HG03469 (cell line): ENCODE data around the gene PCDHA6.
"Not testable (repeated sequence)": the region's sequence is repeated elsewhere in the genome, so short reads cannot be mapped to it uniquely, and the experiment has no call there.

ENCODE experiments used
- ATAC-seq: cut with Tn5 transposase; IDR thresholded peaks from one replicate; pipeline ENCODE4 v1.9.1; 2021; ENCODE audit warnings: mild to moderate bottlenecking, moderate library complexity, moderate number of reproducible peaks; ENCODE audit not compliant: unreplicated experiment

The PCDHA6 gene

DNA sequence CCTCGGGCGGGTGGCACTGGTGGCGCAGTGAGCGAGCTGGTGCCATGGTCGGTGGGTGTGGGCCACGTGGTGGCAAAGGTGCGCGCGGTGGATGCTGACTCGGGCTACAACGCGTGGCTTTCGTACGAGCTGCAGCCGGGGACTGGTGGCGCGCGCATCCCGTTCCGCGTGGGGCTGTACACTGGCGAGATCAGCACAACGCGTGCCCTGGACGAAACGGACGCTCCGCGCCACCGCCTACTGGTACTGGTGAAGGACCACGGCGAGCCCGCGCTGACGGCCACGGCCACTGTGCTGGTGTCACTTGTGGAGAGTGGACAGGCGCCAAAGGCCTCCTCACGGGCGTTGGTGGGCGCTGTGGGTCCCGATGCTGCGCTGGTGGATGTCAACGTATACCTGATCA lies 18.9 kb upstream of the PCDHA6 start:
- ATAC-seq: no peak

DNA sequence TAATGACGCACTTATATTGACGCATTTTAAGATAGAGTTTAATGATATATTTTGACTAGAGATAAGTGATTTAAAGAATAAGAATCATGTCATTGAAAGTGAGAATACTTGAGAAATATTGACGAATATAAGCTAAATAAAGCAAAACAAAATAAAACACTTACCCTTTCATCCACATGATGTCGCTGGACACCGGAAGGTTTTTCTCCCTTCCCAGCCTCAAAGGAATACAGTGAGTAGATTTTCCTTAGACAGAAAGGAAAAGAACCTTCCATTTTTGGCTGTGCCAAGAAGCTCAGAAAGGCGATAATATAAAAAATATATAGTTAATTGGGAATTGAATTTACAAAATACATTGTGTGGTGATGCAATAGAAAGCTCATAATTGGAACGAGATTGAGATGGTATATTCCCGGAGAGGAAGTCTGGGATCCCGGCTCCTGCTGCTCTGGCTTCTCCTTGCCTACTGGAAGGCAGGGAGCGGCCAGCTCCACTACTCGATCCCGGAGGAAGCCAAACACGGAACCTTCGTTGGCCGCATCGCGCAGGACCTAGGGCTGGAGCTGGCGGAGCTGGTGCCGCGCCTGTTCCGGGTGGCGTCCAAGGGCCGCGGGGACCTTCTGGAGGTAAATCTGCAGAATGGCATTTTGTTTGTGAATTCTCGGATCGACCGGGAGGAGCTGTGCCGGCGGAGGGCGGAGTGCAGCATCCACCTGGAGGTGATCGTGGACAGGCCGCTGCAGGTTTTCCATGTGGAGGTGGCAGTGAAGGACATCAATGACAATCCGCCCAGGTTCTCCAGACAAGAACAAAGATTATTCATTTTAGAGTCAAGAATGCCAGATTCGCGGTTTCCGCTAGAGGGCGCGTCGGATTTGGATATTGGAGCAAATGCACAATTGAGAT lies 6.1 kb upstream of the PCDHA6 start, which contains the start of gene PCDHA5:
Gene PCDHA5, plus strand, starts transcription at position 239 of the 906 bp plus-strand sequence.
- no peak for ATAC-seq

DNA sequence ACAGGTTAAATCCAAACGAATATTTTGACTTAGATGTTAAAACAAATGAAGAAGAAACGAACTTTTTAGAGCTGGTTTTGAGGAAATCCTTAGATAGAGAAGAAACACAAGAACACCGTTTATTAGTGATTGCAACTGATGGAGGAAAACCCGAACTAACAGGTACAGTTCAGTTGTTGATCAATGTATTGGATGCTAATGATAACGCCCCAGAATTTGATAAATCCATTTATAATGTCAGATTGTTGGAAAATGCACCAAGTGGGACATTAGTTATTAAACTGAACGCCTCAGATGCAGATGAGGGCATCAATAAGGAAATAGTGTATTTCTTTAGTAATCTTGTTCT lies 5.5 kb upstream of the PCDHA6 start:
- ATAC-seq: no peak

DNA sequence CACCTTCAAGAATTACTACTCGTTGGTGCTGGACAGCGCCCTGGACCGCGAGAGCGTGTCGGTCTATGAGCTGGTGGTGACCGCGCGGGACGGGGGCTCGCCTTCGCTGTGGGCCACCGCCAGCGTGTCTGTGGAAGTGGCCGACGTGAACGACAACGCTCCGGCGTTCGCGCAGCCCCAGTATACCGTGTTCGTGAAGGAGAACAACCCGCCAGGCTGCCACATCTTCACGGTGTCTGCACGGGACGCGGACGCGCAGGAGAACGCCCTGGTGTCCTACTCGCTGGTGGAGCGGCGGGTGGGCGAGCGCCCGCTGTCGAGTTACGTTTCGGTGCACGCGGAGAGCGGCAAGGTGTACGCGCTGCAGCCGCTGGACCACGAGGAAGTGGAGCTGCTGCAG lies 4.8 kb upstream of the PCDHA6 start:
- ATAC-seq: not testable (repeated sequence)

DNA sequence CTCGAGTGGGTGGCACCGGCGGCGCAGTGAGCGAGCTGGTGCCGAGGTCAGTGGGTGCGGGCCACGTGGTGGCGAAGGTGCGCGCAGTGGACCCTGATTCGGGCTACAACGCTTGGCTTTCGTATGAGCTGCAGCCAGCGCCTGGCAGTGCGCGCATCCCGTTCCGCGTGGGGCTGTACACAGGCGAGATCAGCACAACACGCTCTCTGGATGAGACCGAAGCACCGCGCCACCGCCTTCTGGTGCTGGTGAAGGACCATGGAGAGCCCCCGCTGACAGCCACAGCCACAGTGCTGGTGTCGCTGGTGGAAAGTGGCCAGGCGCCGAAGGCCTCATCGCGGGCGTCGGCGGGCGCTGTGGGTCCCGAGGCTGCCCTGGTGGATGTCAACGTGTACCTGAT lies 4.3 kb upstream of the PCDHA6 start:
- ATAC-seq: no peak

DNA sequence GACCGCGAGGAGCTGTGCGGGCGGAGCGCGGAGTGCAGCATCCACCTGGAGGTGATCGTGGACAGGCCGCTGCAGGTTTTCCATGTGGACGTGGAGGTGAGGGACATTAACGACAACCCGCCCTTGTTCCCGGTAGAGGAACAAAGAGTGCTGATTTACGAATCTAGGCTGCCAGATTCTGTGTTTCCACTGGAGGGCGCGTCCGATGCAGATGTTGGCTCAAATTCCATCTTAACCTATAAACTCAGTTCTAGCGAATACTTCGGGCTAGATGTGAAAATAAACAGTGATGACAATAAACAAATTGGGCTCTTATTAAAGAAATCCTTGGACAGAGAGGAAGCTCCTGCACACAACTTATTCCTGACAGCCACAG lies 590 bp downstream of the PCDHA6 start:
- no peak for ATAC-seq

DNA sequence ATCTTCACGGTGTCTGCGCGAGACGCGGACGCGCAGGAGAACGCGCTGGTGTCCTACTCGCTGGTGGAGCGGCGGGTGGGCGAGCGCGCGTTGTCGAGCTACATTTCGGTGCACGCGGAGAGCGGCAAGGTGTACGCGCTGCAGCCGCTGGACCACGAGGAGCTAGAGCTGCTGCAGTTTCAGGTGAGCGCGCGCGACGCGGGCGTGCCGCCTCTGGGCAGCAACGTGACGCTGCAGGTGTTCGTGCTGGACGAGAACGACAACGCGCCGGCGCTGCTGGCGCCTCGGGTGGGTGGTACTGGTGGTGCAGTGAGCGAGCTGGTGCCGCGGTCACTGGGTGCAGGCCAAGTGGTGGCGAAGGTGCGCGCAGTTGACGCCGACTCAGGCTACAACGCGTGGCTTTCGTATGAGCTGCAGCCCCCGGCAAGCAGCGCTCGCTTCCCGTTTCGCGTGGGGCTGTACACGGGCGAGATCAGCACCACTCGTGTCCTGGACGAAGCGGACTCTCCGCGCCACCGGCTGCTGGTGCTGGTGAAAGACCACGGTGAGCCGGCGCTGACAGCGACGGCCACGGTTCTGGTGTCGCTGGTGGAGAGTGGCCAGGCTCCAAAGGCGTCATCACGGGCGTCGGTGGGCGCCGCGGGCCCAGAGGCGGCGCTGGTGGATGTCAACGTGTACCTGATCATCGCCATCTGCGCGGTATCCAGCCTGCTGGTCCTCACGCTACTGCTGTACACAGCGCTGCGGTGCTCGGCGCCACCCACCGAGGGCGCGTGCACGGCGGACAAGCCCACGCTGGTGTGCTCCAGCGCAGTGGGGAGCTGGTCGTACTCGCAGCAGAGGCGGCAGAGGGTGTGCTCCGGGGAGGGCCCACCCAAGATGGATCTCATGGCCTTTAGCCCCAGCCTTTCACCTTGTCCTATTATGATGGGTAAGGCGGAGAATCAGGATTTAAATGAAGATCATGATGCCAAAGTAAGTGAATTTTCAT lies 2.0 kb downstream of the PCDHA6 start:
- ATAC-seq: not testable (repeated sequence)

DNA sequence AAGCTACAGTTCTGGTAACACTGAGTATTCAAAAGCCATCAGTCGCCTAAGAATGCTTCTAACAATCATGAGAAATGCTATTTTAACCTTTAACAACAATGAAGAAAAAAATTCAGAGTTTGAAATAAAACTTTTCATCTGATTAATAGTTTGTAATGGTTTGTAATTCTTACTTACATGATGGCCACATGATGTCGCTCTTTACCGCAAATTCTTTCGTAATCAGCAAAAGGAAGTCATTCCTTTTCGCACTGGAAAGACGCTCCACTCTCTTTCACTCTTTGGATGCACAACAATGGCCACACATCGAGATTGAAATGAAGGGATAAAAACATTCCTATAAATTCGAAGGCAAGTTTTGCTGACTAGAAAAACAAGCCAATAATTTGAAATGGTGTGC lies 6.2 kb downstream of the PCDHA6 start, which contains the start of gene PCDHA7:
Gene PCDHA7, plus strand, starts transcription at position 277 of the 400 bp plus-strand sequence. Its CDS starts 115 bp downstream, at position 392.
- ATAC-seq: no peak

DNA sequence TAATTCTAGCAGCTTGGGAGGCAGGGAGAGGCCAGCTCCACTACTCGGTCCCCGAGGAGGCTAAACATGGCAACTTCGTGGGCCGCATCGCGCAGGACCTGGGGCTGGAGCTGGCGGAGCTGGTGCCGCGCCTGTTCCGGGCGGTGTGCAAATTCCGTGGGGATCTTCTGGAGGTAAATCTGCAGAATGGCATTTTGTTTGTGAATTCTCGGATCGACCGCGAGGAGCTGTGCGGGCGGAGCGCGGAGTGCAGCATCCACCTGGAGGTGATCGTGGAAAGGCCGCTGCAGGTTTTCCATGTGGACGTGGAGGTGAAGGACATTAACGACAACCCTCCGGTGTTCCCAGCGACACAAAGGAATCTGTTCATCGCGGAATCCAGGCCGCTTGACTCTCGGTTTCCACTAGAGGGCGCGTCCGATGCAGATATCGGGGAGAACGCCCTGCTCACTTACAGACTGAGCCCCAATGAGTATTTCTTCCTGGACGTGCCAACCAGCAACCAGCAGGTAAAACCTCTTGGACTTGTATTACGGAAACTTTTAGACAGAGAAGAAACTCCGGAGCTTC lies 6.8 kb downstream of the PCDHA6 start:
- ATAC-seq: not testable (repeated sequence)

DNA sequence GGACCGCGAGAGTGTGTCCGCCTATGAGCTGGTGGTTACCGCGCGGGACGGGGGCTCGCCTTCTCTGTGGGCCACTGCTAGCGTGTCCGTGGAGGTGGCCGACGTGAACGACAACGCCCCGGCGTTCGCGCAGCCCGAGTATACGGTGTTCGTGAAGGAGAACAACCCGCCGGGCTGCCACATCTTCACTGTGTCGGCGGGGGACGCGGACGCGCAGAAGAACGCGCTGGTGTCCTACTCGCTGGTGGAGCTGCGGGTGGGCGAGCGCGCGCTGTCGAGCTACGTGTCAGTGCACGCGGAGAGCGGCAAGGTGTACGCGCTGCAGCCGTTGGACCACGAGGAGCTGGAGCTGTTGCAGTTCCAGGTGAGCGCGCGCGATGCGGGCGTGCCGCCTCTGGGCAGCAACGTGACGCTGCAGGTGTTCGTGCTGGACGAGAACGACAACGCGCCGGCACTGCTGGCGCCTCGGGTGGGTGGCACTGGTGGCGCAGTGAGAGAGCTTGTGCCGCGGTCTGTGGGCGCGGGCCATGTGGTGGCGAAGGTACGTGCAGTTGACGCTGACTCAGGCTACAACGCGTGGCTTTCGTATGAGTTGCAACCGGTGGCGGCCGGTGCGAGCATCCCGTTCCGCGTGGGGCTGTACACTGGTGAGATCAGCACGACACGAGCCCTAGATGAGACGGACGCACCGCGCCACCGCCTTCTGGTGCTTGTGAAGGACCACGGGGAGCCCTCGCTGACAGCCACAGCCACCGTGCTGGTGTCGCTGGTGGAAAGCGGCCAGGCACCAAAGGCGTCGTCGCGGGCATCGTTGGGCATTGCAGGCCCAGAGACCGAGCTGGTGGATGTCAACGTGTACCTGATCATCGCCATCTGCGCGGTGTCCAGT lies 8.1 kb downstream of the PCDHA6 start:
- no peak for ATAC-seq

DNA sequence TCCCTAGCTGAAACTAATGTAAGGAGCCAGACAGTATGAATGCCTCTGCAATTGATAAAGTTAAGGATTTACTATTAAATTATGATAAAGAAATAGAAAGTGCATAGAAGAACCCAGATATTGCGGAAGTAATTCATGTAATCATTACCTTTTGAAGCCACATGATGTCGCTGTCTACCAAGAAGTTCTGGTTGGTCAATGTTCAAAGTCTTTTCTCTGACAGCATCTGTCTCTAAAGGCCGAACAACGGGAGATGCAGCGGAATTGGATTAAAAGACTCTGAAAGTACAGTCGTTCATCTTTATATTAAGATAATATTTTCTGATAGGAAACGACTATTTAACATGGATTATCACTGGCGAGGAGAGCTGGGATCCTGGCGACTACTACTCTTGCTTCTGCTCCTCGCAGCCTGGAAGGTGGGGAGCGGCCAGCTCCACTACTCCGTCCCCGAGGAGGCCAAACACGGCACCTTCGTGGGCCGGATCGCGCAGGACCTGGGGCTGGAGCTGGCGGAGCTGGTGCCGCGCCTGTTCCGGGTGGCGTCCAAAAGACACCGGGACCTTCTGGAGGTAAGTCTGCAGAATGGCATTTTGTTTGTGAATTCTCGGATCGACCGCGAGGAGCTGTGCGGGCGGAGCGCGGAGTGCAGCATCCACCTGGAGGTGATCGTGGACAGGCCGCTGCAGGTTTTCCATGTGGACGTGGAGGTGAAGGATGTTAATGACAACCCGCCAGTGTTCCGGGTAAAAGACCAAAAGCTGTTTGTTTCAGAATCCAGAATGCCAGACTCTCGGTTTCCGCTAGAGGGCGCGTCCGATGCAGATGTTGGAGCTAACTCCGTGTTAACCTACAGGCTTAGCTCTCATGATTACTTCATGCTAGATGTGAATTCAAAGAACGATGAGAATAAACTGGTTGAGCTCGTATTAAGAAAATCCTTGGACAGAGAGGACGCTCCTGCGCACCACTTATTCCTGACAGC lies 13.5 kb downstream of the PCDHA6 start, which contains the start of gene PCDHA8:
Gene PCDHA8, plus strand, starts transcription at position 210 of the 985 bp plus-strand sequence. Its CDS starts 135 bp downstream, at position 345.
- no peak for ATAC-seq

DNA sequence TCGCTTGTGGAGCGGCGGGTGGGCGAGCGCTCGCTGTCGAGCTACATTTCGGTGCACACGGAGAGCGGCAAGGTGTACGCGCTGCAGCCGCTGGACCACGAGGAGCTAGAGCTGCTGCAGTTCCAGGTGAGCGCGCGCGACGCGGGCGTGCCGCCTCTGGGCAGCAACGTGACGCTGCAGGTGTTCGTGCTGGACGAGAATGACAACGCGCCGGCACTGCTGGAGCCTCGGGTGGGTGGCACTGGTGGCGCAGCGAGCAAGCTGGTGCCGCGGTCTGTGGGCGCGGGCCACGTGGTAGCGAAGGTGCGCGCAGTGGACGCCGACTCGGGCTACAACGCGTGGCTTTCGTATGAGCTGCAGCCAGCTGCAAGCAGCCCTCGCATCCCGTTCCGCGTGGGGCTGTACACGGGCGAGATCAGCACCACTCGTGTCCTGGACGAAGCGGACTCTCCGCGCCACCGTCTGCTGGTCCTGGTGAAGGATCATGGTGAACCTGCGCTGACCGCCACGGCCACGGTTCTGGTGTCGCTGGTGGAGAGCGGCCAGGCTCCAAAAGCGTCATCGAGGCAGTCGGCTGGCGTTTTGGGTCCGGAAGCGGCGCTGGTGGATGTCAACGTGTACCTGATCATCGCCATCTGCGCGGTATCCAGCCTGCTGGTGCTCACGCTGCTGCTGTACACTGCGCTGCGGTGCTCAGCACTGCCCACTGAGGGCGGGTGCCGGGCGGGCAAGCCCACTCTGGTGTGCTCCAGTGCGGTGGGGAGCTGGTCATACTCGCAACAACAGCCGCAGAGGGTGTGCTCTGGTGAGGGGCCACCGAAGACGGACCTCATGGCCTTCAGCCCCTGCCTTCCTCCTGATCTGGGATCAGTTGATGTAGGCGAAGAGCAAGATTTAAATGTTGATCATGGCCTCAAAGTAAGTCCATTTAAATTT lies 15.3 kb downstream of the PCDHA6 start:
- no peak for ATAC-seq

DNA sequence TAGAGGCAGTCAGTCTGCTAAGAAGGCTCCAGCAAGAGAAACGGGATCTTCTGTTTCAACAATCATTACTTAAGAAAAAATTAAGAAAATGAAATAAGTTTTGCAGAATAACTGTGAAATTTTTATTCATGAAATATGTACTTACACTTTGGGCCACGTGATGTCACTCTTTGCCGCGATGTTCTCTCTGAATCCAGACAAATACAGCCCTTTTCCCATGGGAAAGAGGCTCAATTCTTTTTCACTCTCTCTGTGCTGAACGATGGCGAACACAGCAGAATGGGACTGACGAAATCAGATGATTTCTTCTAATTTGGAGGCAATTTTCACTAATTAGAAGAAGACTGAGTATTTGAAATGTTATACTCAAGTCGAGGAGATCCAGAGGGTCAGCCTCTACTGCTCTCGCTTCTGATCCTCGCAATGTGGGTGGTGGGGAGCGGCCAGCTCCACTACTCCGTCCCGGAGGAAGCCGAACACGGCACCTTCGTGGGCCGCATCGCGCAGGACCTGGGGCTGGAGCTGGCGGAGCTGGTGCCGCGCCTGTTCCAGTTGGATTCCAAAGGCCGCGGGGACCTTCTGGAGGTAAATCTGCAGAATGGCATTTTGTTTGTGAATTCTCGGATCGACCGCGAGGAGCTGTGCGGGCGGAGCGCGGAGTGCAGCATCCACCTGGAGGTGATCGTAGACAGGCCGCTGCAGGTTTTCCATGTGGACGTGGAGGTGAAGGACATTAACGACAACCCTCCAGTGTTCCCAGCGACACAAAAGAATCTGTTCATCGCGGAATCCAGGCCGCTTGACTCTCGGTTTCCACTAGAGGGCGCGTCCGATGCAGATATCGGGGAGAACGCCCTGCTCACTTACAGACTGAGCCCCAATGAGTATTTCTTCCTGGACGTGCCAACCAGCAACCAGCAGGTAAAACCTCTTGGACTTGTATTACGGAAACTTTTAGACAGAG lies 20.7 kb downstream of the PCDHA6 start, which contains the start of gene PCDHA9:
Gene PCDHA9, plus strand, starts transcription at position 244 of the 964 bp plus-strand sequence. Its CDS starts 114 bp downstream, at position 358.
- not testable (repeated sequence) for ATAC-seq

DNA sequence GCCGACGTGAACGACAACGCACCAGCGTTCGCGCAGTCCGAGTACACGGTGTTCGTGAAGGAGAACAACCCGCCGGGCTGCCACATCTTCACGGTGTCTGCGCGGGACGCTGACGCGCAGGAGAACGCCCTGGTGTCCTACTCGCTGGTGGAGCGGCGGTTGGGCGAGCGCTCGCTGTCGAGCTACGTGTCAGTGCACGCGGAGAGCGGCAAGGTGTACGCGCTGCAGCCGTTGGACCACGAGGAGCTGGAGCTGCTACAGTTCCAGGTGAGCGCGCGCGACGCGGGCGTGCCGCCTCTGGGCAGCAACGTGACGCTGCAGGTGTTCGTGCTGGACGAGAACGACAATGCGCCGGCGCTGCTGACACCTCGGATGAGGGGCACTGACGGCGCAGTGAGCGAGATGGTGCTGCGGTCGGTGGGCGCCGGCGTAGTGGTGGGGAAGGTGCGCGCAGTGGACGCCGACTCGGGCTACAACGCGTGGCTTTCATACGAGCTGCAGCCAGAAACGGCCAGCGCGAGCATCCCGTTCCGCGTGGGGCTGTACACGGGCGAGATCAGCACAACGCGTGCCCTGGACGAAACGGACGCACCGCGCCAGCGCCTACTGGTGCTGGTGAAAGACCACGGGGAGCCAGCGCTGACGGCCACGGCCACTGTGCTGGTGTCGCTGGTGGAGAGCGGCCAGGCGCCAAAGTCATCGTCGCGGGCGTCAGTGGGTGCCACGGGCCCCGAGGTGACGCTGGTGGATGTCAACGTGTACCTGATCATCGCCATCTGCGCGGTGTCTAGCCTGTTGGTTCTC lies 22.3 kb downstream of the PCDHA6 start:
- not testable (repeated sequence) for ATAC-seq
